Measurements from ENCODE around the gene ABCA3.

- TF ChIP-seq CTCF (IDR thresholded peaks at IDR 0.05; ENCODE audit: control extremely low read depth in 1 of 3, insufficient read depth in 1 of 3, low read depth in 1 of 3, low read length in 3 of 3) (no peak), HDAC6 (IDR thresholded peaks at IDR 0.05; ENCODE audit: low read depth, low read length) (no peak), GABPA (IDR thresholded peaks at IDR 0.05; ENCODE audit: borderline replicate concordance, insufficient read depth, low read length) (no peak), SP2 (IDR thresholded peaks at IDR 0.05; ENCODE audit: low read length) (no peak), POLR2A (IDR thresholded peaks at IDR 0.05; ENCODE audit: control extremely low read depth in 1 of 2, low read depth in 2 of 2, low read length in 2 of 2) (no peak)
Observed at GRCh38 chr16:2284001-2284770, 56.3 kb downstream of the ABCA3 start.

Data from H1 (cell line).